ENCODE results near the gene CD160.
"Not testable (repeated sequence)": the region's sequence is repeated elsewhere in the genome, so short reads cannot be mapped to it uniquely, and the experiment has no call there.

CD160 gene

GRCh38 chr1:145759721-145760120 is 40.4 kb downstream of the CD160 start:
- H4K20me1 ChIP-seq (ENCODE audit: insufficient read depth) = no peaks in the 10 kb centered on the region
- no peak overlapping the region for H3K4me3 ChIP-seq (IDR thresholded peaks at IDR 0.05; ENCODE audit: insufficient read depth, low read depth, low read length)
- no peak overlapping the region for H3K27ac ChIP-seq
- no peak overlapping the region for H3K9ac ChIP-seq
- H3K27me3 ChIP-seq (ENCODE audit: insufficient read depth, low read depth) = no peaks in the 10 kb centered on the region
- no peak overlapping the region for H3K4me2 ChIP-seq
- H3K4me1 ChIP-seq (ENCODE audit: low read depth, poor library complexity, severe bottlenecking) = peaks cover 2% of the 10 kb centered on the region
- no peak overlapping the region for H2AFZ ChIP-seq (ENCODE audit: low read depth)
- no peak for TF ChIP-seq CTCF (conservative IDR thresholded peaks at IDR 0.05; ENCODE audit: low read depth, low read length)
- H3K79me2 ChIP-seq (ENCODE audit: insufficient read depth, low read depth) = no peaks in the 10 kb centered on the region; the same call in 1 of the 2 replicates
- H3K36me3 ChIP-seq (ENCODE audit: insufficient read depth) = no peaks in the 10 kb centered on the region; the same call in 1 of the 2 replicates

DNA sequence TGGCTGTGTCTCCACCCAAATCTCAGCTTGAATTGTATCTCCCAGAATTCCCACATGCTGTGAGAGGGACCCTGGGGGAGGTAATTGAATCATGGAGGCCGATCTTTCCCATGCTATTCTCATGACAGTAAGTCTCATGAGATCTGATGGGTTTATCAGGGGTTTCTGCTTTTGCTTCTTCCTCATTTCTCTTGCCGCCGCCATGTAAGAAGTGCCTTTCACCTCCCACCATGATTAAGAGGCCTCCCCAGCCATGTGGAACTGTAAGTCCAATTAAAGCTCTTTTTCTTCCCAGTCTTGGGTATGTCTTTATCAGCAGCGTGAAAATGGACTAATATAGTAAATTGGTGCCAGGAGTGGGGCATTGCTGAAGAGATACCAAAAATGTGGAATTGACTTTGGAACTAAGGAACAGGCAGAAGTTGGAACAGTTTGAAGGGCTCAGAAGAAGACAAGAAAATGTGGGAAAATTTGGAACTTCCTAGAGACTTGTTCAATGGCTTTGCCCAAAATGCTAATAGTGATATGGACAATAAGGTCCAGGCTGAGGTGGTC is 41.2 kb downstream of the CD160 start:
- not testable (repeated sequence) for H3K4me1 ChIP-seq (ENCODE audit: low read depth, poor library complexity, severe bottlenecking); H3K79me2 ChIP-seq (ENCODE audit: insufficient read depth, low read depth); H4K20me1 ChIP-seq (ENCODE audit: insufficient read depth); H3K4me2 ChIP-seq; H3K9ac ChIP-seq; H3K27ac ChIP-seq; H3K27me3 ChIP-seq (ENCODE audit: insufficient read depth, low read depth); H3K36me3 ChIP-seq (ENCODE audit: insufficient read depth); H3K4me3 ChIP-seq (IDR thresholded peaks at IDR 0.05; ENCODE audit: insufficient read depth, low read depth, low read length); H2AFZ ChIP-seq (ENCODE audit: low read depth)

GRCh38 chr1:145761498-145761897 is 42.2 kb downstream of the CD160 start:
- not testable (repeated sequence) for H3K36me3 ChIP-seq (ENCODE audit: insufficient read depth); H3K27ac ChIP-seq; H3K4me1 ChIP-seq (ENCODE audit: low read depth, poor library complexity, severe bottlenecking); H2AFZ ChIP-seq (ENCODE audit: low read depth); H3K9ac ChIP-seq; H3K27me3 ChIP-seq (ENCODE audit: insufficient read depth, low read depth); H3K4me2 ChIP-seq; H4K20me1 ChIP-seq (ENCODE audit: insufficient read depth); H3K79me2 ChIP-seq (ENCODE audit: insufficient read depth, low read depth); H3K4me3 ChIP-seq (IDR thresholded peaks at IDR 0.05; ENCODE audit: insufficient read depth, low read depth, low read length)

DNA sequence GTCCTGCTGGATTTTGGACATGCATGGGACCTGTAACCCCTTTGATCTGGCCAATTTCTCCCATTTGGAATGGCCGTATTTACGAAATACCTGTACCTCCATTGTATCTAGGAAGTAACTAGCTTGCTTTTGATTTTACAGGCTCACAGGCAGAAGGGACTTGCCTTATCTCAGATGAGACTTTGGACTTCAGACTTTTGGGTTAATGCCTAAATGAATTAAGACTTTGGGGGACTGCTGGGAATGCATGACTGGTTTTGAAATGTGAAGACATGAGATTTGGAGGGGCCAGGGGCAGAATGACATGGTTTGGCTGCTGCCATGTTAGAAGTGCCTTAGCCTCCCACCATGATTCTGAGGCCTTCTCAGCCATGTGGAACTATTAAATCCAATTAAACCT is 42.7 kb downstream of the CD160 start:
- not testable (repeated sequence) for H3K79me2 ChIP-seq (ENCODE audit: insufficient read depth, low read depth); H3K4me1 ChIP-seq (ENCODE audit: low read depth, poor library complexity, severe bottlenecking); H2AFZ ChIP-seq (ENCODE audit: low read depth); H3K9ac ChIP-seq; H3K4me3 ChIP-seq (IDR thresholded peaks at IDR 0.05; ENCODE audit: insufficient read depth, low read depth, low read length); H3K27me3 ChIP-seq (ENCODE audit: insufficient read depth, low read depth); H4K20me1 ChIP-seq (ENCODE audit: insufficient read depth); H3K4me2 ChIP-seq; H3K27ac ChIP-seq; H3K36me3 ChIP-seq (ENCODE audit: insufficient read depth)

DNA sequence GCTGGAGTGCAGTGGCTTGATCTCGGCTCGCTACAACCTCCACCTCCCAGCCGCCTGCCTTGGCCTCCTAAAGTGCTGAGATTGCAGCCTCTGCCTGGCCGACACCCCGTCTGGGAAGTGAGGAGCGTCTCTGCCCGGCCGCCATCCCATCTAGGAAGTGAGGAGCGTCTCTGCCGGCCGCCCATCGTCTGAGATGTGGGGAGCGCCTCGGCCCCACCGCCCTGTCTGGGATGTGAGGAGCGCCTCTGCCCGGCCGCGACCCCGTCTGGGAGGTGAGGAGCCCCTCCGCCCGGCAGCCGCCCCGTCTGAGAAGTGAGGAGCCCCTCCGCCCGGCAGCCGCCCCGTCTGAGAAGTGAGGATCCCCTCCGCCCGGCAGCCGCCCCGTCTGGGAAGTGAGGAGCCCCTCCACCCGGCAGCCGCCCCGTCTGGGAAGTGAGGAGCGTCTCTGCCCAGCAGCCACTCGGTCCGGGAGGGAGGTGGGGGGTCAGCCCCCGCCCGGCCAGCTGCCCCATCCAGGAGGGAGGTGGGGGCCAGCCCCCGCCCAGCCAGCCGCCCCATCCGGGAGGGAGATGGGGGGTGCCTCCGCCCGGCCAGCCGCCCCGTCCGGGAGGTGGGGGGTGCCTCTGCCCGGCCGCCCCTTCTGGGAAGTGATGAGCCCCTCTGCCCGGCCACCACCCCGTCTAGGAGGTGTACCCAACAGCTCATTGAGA is 45.1 kb downstream of the CD160 start:
- H3K79me2 ChIP-seq (ENCODE audit: insufficient read depth, low read depth); H3K4me3 ChIP-seq (IDR thresholded peaks at IDR 0.05; ENCODE audit: insufficient read depth, low read depth, low read length); H3K27ac ChIP-seq; H3K27me3 ChIP-seq (ENCODE audit: insufficient read depth, low read depth); H4K20me1 ChIP-seq (ENCODE audit: insufficient read depth); H3K4me1 ChIP-seq (ENCODE audit: low read depth, poor library complexity, severe bottlenecking); H3K9ac ChIP-seq; H3K4me2 ChIP-seq; H2AFZ ChIP-seq (ENCODE audit: low read depth); H3K36me3 ChIP-seq (ENCODE audit: insufficient read depth): not testable (repeated sequence)

DNA sequence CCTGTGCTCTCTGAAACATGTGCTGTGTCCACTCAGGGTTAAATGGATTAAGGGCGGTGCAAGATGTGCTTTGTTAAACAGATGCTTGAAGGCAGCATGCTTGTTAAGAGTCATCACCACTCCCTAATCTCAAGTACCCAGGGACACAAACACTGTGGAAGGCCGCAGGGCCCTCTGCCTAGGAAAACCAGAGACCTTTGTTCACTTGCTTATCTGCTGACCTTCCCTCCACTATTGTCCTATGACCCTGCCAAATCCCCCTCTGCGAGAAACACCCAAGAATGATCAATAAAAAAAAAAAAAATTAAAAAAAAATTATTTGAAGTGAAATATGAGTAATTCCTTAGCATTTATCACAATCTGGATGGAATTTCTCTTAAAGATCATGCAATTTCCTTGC is 45.8 kb downstream of the CD160 start:
- not testable (repeated sequence) for H3K4me1 ChIP-seq (ENCODE audit: low read depth, poor library complexity, severe bottlenecking); H3K27me3 ChIP-seq (ENCODE audit: insufficient read depth, low read depth); H3K27ac ChIP-seq; H3K9ac ChIP-seq; H3K4me2 ChIP-seq; H3K36me3 ChIP-seq (ENCODE audit: insufficient read depth); H4K20me1 ChIP-seq (ENCODE audit: insufficient read depth); H3K4me3 ChIP-seq (IDR thresholded peaks at IDR 0.05; ENCODE audit: insufficient read depth, low read depth, low read length); H3K79me2 ChIP-seq (ENCODE audit: insufficient read depth, low read depth); H2AFZ ChIP-seq (ENCODE audit: low read depth)

DNA sequence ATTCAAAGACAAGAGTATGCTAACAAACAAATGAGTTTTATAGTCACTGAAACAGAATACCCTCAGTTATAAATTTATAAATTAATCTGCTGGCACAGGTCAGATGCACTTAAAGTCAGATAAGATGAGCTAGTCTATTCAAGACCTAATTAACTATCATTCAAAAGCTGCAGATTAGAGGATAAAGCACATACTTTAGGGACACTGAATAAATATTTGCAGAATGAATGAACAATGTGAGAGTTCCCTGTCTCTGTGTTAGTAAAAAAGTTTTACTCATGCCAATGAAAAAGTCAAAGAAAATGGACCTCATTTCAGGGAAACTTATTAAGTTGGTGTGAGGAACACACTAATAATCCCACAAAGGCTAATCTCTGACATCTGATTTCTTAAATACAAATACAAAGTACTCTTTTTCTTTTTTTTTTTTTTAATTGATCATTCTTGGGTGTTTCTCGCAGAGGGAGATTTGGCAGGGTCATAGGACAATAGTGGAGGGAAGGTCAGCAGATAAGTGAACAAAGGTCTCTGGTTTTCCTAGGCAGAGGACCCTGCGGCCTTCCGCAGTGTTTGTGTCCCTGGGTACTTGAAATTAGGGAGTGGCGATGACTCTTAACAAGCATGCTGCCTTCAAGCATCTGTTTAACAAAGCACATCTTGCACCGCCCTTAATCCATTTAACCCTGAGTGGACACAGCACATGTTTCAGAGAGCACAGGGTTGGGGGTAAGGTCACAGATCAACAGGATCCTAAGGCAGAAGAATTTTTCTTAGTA is 46.5 kb downstream of the CD160 start:
- not testable (repeated sequence) for H3K4me1 ChIP-seq (ENCODE audit: low read depth, poor library complexity, severe bottlenecking); H3K4me2 ChIP-seq

DNA sequence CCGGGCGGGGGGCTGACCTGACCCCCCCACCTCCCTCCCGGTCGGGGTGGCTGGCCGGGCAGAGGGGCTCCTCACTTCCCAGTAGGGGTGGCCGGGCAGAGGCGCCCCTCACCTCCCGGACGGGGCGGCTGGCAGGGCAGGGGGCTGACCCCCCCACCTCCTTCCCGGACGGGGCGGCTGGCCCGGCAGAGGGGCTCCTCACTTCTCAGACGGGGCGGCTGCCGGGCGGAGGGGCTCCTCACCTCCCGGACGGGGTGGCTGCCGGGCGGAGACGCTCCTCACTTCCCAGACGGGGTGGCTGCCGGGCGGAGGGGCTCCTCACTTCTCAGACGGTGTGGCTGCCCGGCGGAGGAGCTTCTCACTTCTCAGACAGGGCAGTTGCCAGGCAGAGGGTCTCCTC is 47.6 kb downstream of the CD160 start:
- not testable (repeated sequence) for H4K20me1 ChIP-seq (ENCODE audit: insufficient read depth); H3K4me1 ChIP-seq (ENCODE audit: low read depth, poor library complexity, severe bottlenecking); H2AFZ ChIP-seq (ENCODE audit: low read depth); H3K27me3 ChIP-seq (ENCODE audit: insufficient read depth, low read depth); H3K79me2 ChIP-seq (ENCODE audit: insufficient read depth, low read depth); H3K4me2 ChIP-seq; H3K36me3 ChIP-seq (ENCODE audit: insufficient read depth); H3K9ac ChIP-seq; H3K27ac ChIP-seq; H3K4me3 ChIP-seq (IDR thresholded peaks at IDR 0.05; ENCODE audit: insufficient read depth, low read depth, low read length)

More for the DNA sequence above, 46.5 kb downstream of the CD160 start:
- not testable (repeated sequence) for H3K79me2 ChIP-seq (ENCODE audit: insufficient read depth, low read depth); H3K27me3 ChIP-seq (ENCODE audit: insufficient read depth, low read depth); H4K20me1 ChIP-seq (ENCODE audit: insufficient read depth); H3K4me3 ChIP-seq (IDR thresholded peaks at IDR 0.05; ENCODE audit: insufficient read depth, low read depth, low read length); H3K27ac ChIP-seq; H3K9ac ChIP-seq; H3K36me3 ChIP-seq (ENCODE audit: insufficient read depth); H2AFZ ChIP-seq (ENCODE audit: low read depth)

DNA sequence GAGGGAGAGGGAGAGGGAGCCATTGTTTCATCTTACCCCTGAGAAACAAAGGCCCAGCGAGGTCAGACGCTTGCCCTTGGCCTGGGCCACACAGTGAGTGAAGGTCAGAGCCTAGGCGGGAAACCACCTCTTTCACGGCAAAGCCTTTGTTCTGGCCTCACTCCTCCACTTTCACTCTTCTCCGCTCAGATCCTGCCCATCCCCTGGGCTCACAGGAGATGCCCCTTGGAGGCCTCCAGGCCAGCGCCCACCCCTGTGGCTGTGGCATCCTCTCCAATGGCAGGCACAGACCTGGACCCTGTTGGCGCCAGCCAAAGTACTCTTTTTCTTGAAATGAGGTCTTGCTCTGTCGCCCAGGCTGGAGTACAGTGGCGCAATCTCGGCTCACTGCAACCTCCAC is 48.7 kb downstream of the CD160 start:
- H4K20me1 ChIP-seq (ENCODE audit: insufficient read depth); H3K4me2 ChIP-seq; H3K4me1 ChIP-seq (ENCODE audit: low read depth, poor library complexity, severe bottlenecking); H3K27ac ChIP-seq; H2AFZ ChIP-seq (ENCODE audit: low read depth); H3K4me3 ChIP-seq (IDR thresholded peaks at IDR 0.05; ENCODE audit: insufficient read depth, low read depth, low read length); H3K36me3 ChIP-seq (ENCODE audit: insufficient read depth); H3K9ac ChIP-seq; H3K27me3 ChIP-seq (ENCODE audit: insufficient read depth, low read depth); H3K79me2 ChIP-seq (ENCODE audit: insufficient read depth, low read depth): not testable (repeated sequence)

Measured in KMS-11 (cell line).